ENCODE measurements around the gene PXMP4. TPM values are rescaled to one million over a fixed set of nuclear protein-coding genes. Genes with fewer than 3 reads are reported as not detected.

PXMP4 gene
- total and polyA plus RNA-seq, 9 of the 15 experiments (the other 6 are each of a cell fraction or from before 2014, with no cell fraction given): 4.8 to 29.1 (median 6.8) TPM

DNA sequence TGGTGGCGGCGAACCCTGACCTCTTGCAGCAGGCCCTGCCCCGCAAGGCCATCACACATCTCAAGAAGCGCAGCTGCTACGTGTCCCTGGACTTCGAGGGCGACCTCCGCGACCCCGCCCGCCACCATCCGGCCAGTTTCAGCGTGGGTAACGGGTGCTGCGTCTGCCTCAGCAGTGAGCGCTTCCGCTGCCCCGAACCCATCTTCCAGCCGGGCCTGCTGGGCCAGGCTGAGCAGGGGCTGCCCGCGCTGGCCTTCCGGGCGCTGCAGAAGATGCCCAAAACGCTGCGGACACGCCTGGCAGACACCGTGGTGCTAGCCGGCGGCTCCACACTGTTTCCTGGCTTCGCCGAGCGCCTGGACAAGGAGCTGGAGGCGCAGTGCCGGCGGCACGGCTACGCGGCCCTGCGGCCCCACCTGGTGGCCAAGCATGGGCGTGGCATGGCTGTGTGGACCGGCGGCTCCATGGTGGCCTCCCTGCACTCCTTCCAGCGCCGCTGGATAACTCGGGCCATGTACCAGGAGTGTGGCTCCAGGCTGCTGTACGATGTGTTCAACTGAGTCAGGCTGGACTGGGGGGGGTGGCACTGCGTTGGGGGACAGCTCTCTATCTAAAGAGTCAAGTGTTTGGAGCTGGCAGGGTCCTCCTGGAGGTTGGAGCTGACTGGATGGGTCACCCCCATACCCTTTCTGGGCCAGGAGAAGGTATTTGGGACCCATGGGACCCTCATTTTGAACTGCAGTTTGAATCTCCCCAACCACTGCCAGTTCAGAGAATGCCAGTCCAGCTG lies 52.2 kb downstream of the PXMP4 start:
- peaks cover 5% of the 10 kb centered on the region for H3K9me1 ChIP-seq (ENCODE audit: control insufficient read depth, insufficient read depth, low read length)
- peaks cover 28% of the 10 kb centered on the region for H3K79me2 ChIP-seq (ENCODE audit: control insufficient read depth, insufficient read depth, low read length)
- H3K4me1 ChIP-seq (replicated peaks in 1 of 2; ENCODE audit: control insufficient read depth in 2 of 2, insufficient read depth in 2 of 2, low read length in 2 of 2): peaks cover 24 to 63% of the 10 kb centered on the region in 2 experiments
- intact Hi-C loops (cut with micrococcal nuclease) (loop anchor here (2.0 kb wide), 1 partner anchor 65 kb away; no protein-coding TSS in a partner anchor), in situ Hi-C loops (cut with MboI) (loop anchor here (5.0 kb wide), 1 partner anchor 59 kb away; no protein-coding TSS in a partner anchor)
- H3K9ac ChIP-seq (ENCODE audit: insufficient read depth in 1 of 2, low read depth in 2 of 2, low read length in 2 of 2): no peak overlapping the region; a peak in 1 of 4 replicates
- ATAC-seq (peak; percentile 14), DNase-seq (ENCODE audit: extremely low read depth in 1 of 4, low spot score in 3 of 4) (peak; percentile 56 to 69 (median 60)), FAIRE-seq (no peak)
- peaks cover 7% of the 10 kb centered on the region; the same call in 1 of the 2 replicates for H4K20me1 ChIP-seq (replicated peaks; ENCODE audit: control insufficient read depth, insufficient read depth, low read length)
- H2AFZ ChIP-seq (ENCODE audit: low read depth, low read length): no peak overlapping the region
- 97% methylated on average over 26 of the region's 47 CpGs for WGBS (ENCODE audit: insufficient coverage, low coverage, missing lambda C conversion rate)
- ChIA-PET CTCF (ENCODE audit: low intra/inter-chr PET ratio) (interaction anchor here (0.9 kb wide), 1 partner anchor 210 kb away, joined by 4 read pairs; no protein-coding TSS in a partner anchor), POLR2A (interaction anchor here (0.6 to 5.4 kb wide), 6 partner anchors 12 to 400 kb away, joined by 3 to 51 read pairs (median 3); partner anchors contain the start of gene CBFA2T2)
- H3K4me2 ChIP-seq (ENCODE audit: insufficient read depth, low read length): no peak overlapping the region
- BruUV-seq (replicated peaks): no TSS peak
- no peak overlapping the region for H3K27ac ChIP-seq (ENCODE audit: extremely low read depth, low read depth, low read length)
- H3K4me3 ChIP-seq: no peak overlapping the region
- peaks cover 54% of the 10 kb centered on the region for H3K36me3 ChIP-seq (ENCODE audit: control insufficient read depth, insufficient read depth, low read length)
- no peaks in the 10 kb centered on the region for H3K9me3 ChIP-seq (replicated peaks; ENCODE audit: control insufficient read depth, insufficient read depth, low read depth, low read length)
- H3K27me3 ChIP-seq (ENCODE audit: control insufficient read depth in 2 of 2, insufficient read depth in 2 of 2, low read length in 2 of 2): no peaks in the 10 kb centered on the region
- no peak for TF ChIP-seq HSF4 (CRISPR knock-in tag; IDR thresholded peaks at IDR 0.05; ENCODE audit: borderline replicate concordance)
- TF ChIP-seq, protein P1, sequence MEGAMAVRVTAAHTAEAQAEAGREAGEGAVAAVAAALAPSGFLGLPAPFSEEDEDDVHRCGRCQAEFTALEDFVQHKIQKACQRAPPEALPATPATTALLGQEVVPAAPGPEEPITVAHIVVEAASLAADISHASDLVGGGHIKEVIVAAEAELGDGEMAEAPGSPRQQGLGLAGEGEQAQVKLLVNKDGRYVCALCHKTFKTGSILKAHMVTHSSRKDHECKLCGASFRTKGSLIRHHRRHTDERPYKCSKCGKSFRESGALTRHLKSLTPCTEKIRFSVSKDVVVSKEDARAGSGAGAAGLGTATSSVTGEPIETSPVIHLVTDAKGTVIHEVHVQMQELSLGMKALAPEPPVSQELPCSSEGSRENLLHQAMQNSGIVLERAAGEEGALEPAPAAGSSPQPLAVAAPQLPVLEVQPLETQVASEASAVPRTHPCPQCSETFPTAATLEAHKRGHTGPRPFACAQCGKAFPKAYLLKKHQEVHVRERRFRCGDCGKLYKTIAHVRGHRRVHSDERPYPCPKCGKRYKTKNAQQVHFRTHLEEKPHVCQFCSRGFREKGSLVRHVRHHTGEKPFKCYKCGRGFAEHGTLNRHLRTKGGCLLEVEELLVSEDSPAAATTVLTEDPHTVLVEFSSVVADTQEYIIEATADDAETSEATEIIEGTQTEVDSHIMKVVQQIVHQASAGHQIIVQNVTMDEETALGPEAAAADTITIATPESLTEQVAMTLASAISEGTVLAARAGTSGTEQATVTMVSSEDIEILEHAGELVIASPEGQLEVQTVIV (CRISPR knock-in tag; IDR thresholded peaks at IDR 0.05; ENCODE audit: borderline replicate concordance): no peak
- no peak for TF ChIP-seq ZNF586 (CRISPR knock-in tag; conservative IDR thresholded peaks at IDR 0.05)
- no peak for TF ChIP-seq RREB1 (CRISPR knock-in tag; IDR thresholded peaks at IDR 0.05)
- no peak for TF ChIP-seq ZNF41 (CRISPR knock-in tag; conservative IDR thresholded peaks at IDR 0.05)
- TF ChIP-seq ZKSCAN1 (IDR thresholded peaks at IDR 0.05; ENCODE audit: low read depth, low read length): peak; percentile 96
- TF ChIP-seq, protein P2, sequence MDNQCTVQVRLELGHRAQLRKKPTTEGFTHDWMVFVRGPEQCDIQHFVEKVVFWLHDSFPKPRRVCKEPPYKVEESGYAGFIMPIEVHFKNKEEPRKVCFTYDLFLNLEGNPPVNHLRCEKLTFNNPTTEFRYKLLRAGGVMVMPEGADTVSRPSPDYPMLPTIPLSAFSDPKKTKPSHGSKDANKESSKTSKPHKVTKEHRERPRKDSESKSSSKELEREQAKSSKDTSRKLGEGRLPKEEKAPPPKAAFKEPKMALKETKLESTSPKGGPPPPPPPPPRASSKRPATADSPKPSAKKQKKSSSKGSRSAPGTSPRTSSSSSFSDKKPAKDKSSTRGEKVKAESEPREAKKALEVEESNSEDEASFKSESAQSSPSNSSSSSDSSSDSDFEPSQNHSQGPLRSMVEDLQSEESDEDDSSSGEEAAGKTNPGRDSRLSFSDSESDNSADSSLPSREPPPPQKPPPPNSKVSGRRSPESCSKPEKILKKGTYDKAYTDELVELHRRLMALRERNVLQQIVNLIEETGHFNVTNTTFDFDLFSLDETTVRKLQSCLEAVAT (IDR thresholded peaks at IDR 0.05): peak in 1 of 2 experiments; percentile 43; a peak in 1 of 4 replicates
- TF ChIP-seq, protein P3, sequence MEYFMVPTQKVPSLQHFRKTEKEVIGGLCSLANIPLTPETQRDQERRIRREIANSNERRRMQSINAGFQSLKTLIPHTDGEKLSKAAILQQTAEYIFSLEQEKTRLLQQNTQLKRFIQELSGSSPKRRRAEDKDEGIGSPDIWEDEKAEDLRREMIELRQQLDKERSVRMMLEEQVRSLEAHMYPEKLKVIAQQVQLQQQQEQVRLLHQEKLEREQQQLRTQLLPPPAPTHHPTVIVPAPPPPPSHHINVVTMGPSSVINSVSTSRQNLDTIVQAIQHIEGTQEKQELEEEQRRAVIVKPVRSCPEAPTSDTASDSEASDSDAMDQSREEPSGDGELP (CRISPR knock-in tag; IDR thresholded peaks at IDR 0.05; ENCODE audit: borderline replicate concordance): peak; percentile 61; the same call in 1 of the 2 replicates
